Activated CD8-positive, alpha-beta memory T cell treated with anti-CD3 and anti-CD28 coated beads for 24 hours (primary cell): ENCODE measurements around the gene AKT3.
A peak's percentile ranks its signal among the peaks of the same experiment; 100 is the strongest.

ENCODE experiments used
- DNase-seq: peaks from one replicate; pipeline ENCODE4 v3.0.0-alpha.2; 2020

Gene AKT3

DNA sequence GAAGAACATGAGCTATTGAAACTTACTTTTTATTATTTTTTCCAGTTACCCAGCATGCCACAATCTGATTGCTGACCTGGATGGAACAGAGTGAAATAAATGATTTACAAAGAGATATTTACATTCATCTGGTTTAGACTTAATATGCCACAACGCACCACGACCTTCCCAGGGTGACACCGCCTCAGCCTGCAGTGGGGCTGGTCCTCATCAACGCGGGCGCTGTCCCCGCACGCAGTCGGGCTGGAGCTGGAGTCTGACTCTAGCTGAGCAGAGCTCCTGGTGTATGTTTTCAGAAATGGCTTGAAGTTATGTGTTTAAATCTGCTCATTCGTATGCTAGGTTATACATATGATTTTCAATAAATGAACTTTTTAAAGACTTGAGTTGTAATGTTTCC is 350.3 kb downstream of the AKT3 start:
- no peak for DNase-seq

DNA sequence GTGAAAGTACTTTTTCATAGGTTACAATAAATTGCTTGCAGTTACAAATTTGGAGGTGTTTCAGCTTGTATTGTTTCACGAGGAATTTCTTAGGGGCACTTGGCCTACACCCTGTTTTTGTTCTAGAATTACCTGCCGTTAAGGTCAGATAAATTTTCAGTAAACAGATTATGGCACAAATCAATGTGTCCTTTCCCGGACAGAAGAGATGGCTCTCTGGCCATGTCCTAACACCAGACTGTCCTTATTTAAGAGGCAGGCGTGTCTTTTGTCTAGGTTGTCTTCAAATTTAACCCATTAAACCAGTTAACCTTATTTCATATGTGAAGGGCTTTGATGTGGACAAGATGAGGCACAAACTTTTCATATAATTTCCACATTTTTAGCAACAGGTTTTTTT is 350.8 kb downstream of the AKT3 start:
- no peak for DNase-seq

GRCh38 chr1:243497939-243498681 is 351.9 kb downstream of the AKT3 start:
- DNase-seq = no peak

- DNase-seq = no peak
Measured at GRCh38 chr1:243496806-243497205, 353.2 kb downstream of the AKT3 start.

- DNase-seq = no peak
Measured at GRCh38 chr1:243496187-243496646, 353.8 kb downstream of the AKT3 start.

GRCh38 chr1:243495442-243496186 is 354.4 kb downstream of the AKT3 start:
- DNase-seq = no peak

DNA sequence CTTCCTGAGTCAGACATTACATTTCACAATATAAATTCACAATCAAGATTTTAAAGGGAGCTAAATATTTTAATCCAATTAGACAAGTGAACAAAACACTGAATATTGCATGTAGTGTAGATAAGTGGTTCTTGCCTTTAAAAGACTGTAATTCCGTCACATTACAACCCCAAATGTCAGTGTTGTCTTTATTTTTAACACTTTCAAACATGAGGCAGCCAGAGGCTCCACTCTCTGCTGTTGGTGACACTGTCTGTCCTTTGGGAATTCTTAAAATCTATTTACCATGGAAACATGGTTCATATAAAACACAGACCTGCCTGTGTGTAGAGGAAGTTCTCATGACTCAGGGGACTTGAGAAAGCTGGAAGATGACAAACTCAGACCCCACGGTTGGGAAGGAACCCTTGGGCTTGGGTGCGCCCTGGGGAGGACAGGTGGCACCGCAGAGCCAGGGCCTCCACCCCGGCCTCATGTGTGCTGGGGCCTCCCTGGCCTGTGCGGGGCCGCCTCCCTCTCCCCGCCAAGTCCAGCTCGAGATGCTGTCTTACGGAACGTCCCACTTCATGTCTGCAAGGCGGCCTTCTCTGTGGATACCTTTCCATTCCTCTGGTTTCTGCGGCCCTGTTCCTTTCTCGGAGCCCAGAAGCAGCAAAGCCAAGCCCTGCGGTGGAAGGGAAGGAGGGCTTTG is 355.2 kb downstream of the AKT3 start:
- no peak for DNase-seq

DNA sequence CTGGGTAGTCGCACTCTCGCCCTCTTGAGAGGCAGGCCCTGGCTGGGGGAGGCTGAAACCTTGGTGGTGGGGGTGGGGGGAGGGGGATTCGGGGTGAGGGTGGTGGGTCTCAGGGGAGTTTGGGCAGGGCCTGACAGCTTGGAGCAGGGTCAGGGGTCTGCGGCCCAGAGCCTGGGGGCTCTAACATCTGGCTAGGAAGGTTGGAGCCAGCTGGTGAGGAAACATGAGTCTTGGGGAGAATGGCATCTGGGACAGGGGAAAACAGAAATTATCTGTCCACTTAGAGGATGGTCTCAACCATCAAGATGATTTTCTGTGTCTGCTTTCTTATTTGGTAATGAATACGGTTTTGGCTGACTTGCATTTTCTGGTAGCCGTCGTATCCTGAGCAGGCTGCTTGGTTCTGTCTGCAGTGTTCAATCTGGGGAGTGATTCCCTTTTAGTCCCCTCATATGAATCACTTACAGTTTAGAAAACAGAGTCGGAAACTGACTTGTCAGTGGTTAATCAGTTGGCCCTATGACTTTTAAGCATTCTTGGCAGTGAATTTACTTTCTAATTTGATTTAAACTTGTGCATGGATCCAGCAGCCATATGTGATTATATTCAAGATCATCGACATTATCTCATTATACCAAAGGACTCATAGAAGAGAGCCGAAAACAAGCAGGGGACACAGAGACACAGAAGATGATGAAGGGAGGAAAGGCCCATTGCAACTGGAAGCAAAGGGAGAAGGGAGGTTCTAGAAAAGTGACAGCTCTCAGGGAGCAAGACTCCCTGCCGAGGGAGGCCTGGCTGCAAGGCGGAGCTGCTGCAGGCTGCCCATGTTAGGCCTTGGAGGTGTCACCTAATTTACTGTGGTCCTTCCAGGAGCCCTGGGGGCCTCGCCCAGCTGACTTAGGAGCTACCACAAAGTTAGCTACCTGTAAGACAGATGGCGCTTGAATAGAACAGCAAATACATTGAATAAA is 356.6 kb downstream of the AKT3 start:
- DNase-seq = no peak

GRCh38 chr1:243490748-243491686 is 359.0 kb downstream of the AKT3 start:
- DNase-seq = no peak

DNA sequence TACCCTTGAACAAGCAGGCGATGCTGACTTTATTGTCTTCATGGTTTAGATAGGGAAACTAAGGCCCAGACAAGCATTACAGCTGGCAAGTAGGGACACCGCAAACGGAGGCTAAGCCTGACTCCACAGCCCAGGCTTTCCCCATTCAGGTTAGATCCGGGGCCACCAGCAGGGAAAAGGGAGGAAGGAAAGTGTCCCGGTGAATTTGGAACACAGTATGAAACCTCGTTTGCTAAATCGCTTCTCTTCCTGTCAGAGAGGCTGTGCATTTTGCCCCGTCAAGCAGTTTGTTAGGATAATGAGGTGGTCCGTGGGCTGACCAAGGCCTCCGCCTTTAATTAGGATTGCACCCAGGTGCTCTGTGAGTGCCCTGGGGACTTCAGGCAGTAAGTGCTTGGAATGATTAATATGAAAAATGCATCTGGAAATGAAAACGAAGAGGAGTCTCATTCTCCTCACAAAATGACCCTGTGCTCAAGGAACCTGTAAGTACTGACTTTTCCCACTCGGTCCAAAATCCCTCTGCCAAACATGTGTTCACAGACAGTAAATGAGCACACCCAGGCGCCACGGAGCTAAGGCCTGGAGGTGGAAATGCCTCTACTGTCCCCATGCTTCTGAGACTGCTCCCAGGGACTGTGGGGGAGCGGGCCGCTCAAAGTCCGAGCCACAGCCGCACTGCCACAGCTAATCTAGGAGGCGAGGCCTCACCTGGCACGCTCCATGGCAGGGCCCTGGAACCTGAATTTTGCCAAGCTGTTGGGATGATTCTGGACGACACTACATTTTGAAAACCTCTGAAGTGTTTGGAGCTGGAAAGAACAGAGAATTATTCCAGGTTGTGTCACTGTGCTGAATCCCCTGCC is 360.1 kb downstream of the AKT3 start:
- no peak for DNase-seq

DNA sequence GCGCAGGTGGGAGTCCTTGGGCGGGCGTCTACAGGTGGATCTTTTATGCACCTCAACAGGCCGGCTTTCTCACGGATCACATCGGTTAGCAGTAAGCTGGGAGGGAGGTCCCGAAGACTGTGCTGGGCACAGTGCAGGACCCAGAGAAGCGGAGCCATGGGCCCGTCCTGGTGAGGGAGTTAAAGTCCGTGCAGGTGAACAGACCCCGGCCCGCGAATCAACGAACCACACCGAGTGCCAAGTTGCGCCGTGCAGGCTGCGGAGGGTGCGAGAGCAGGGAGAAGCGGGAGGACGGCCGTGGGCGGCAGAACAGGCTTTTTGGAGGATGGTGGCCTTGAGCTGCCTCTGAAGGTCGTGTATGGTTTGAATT is 360.9 kb downstream of the AKT3 start:
- no peak for DNase-seq

GRCh38 chr1:243488459-243489157 is 361.4 kb downstream of the AKT3 start:
- no peak for DNase-seq

DNA sequence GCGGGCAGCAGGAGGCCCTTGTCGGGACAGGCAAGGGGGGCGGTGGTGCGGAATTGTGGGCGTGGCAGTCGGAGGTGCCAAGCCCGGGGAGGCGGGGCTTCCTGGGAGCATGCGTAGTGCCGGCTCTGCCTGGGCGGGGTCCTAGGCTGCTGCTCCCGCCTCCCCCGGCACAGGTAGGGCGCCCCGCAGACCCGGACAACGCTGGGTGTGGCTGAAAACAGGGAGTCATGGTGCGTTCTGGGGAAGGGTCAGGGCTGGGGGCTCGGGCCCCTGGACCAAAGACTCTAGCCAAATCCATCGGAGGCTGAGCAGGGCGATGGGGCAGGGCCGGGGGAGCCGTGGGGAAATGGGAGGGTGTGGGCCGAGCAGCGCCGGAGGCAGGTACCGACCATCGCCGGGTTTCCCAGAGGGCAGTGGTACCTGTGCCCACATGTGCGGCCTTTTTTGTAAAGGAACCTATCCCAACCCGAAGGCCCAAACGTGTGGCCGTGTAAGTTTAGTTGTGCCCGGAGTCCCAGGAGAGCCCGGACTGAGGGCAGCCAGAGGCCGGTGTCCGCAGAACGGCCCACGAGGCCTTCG is 362.3 kb downstream of the AKT3 start:
- no peak for DNase-seq

DNA sequence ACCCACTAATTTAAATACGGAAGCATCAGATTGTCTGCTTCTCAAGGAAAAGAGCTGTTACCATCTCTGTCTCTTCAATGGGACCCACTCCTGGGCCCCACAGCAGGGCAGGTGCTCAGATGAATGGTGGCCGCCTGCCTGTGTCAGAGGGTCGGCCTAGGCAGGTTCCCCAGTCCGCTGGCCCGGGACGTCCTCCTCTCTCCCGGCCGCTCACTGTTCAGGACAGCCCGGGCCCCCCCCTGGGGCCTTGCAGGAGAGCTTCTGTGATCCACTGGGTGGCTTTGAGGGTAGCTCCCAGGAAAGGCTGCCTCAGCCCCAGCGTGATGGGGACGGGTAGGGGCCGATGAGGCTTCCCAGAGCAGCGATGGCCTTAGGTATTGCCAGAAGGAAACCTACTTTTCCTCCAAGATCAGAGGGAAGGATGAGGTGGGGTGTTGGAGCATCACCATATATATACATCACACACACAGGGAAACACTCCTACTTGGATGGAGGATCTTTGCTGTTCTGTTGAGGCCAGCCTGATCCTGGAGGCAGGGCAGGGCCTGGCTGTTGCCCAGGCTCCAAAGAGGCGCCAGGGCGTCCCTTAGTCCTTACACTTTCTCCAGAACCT is 362.9 kb downstream of the AKT3 start:
- no peak for DNase-seq

GRCh38 chr1:243483952-243484351 is 366.1 kb downstream of the AKT3 start:
- no peak for DNase-seq

- peak; percentile 70 for DNase-seq
Measured at GRCh38 chr1:243483071-243483771, 366.8 kb downstream of the AKT3 start.

GRCh38 chr1:243482141-243483022 is 367.7 kb downstream of the AKT3 start:
- DNase-seq = no peak
